H9 (cell line): Measurements from ENCODE around the gene IGF1R. TPM values are rescaled to one million over a fixed set of nuclear protein-coding genes. Genes with fewer than 3 reads are reported as not detected.

ENCODE experiments used
- DNase-seq: peaks from one replicate; pipeline ENCODE4 v3.0.0-alpha.2; 2017
- H2AFZ ChIP-seq: one replicate; pipeline ENCODE4 v1.6.1; 2013; ENCODE audit warnings: mild to moderate bottlenecking, low read length, control low read depth, moderate library complexity
- H2AK5ac ChIP-seq: 2 replicates; pipeline ENCODE4 v1.6.1; 2013; ENCODE audit warnings: low read length, control low read depth, mixed read lengths; ENCODE audit not compliant: insufficient read length
- H2BK120ac ChIP-seq: one replicate; pipeline ENCODE4 v1.6.1; 2013; ENCODE audit warnings: low read depth, mild to moderate bottlenecking, low read length, control low read depth, inconsistent platforms; ENCODE audit not compliant: poor library complexity, severe bottlenecking
- H2BK12ac ChIP-seq: 2 replicates; pipeline ENCODE4 v1.6.1; 2013; ENCODE audit warnings: low read length, control low read depth, mixed read lengths, low read depth; ENCODE audit not compliant: insufficient read length
- H2BK15ac ChIP-seq: 2 replicates; pipeline ENCODE4 v1.6.1; 2013; ENCODE audit warnings: low read depth, low read length, control low read depth
- H2BK20ac ChIP-seq: one replicate; pipeline ENCODE4 v1.6.1; 2013; ENCODE audit warnings: low read depth, mild to moderate bottlenecking, low read length, control low read depth, inconsistent platforms; ENCODE audit not compliant: poor library complexity, severe bottlenecking
- H2BK5ac ChIP-seq: 2 replicates; pipeline ENCODE4 v1.6.1; 2013; ENCODE audit warnings: low read length, control low read depth, mixed read lengths; ENCODE audit not compliant: insufficient read length
- H3K14ac ChIP-seq: 2 replicates; pipeline ENCODE4 v1.6.1; 2013; ENCODE audit warnings: low read length, control low read depth; ENCODE audit not compliant: insufficient read depth
- H3K18ac ChIP-seq: 2 replicates; pipeline ENCODE4 v1.6.1; 2013; ENCODE audit warnings: low read depth, mild to moderate bottlenecking, mixed read lengths, low read length, control low read depth; ENCODE audit not compliant: insufficient read length
- H3K23ac ChIP-seq: 2 replicates; pipeline ENCODE4 v1.6.1; 2013; ENCODE audit warnings: low read length, control low read depth, mixed read lengths, low read depth; ENCODE audit not compliant: insufficient read length
- H3K23me2 ChIP-seq: 2 replicates; pipeline ENCODE4 v1.6.1; 2013; ENCODE audit warnings: low read depth, mild to moderate bottlenecking, mixed read lengths, low read length, control low read depth; ENCODE audit not compliant: insufficient read length, poor library complexity, severe bottlenecking
- H3K27ac ChIP-seq: 2 replicates; pipeline ENCODE4 v1.5.1; 2013; ENCODE audit warnings: low read length, control low read depth, mixed read lengths, low read depth; ENCODE audit not compliant: insufficient read length
- H3K27me3 ChIP-seq: 2 replicates; pipeline ENCODE4 v1.6.1; 2013; ENCODE audit warnings: low read length, control low read depth, inconsistent platforms; ENCODE audit not compliant: insufficient read depth
- H3K4ac ChIP-seq: 2 replicates; pipeline ENCODE4 v1.6.1; 2013; ENCODE audit warnings: low read depth, mild to moderate bottlenecking, control low read depth, inconsistent platforms, low read length, moderate library complexity
- H3K4me1 ChIP-seq: 2 replicates; pipeline ENCODE4 v1.6.1; 2013; ENCODE audit warnings: low read length, control low read depth, inconsistent platforms; ENCODE audit not compliant: insufficient read depth
- H3K4me2 ChIP-seq: 2 replicates; pipeline ENCODE4 v1.6.1; 2013; ENCODE audit warnings: low read length, control low read depth, mixed read lengths; ENCODE audit not compliant: insufficient read length, insufficient read depth
- H3K56ac ChIP-seq: 2 replicates; pipeline ENCODE4 v1.6.1; 2013; ENCODE audit warnings: low read depth, mild to moderate bottlenecking, mixed read lengths, low read length, control low read depth; ENCODE audit not compliant: insufficient read length
- H3K79me1 ChIP-seq: 2 replicates; pipeline ENCODE4 v1.6.1; 2013; ENCODE audit warnings: low read depth, mild to moderate bottlenecking, moderate library complexity, low read length, control low read depth, inconsistent platforms; ENCODE audit not compliant: insufficient read depth, poor library complexity, severe bottlenecking
- H3K79me2 ChIP-seq: 2 replicates; pipeline ENCODE4 v1.6.1; 2013; ENCODE audit warnings: low read length, control low read depth, inconsistent platforms; ENCODE audit not compliant: insufficient read depth
- H3K9ac ChIP-seq: 2 replicates; pipeline ENCODE4 v1.6.1; 2013; ENCODE audit warnings: low read length, control low read depth, mixed read lengths; ENCODE audit not compliant: insufficient read length; ENCODE audit errors: extremely low read depth
- H3K9me3 ChIP-seq: one replicate; pipeline ENCODE4 v1.6.1; 2013; ENCODE audit warnings: low read depth, low read length, inconsistent platforms; ENCODE audit not compliant: control insufficient read depth
- H3T11ph ChIP-seq: one replicate; pipeline ENCODE4 v1.6.1; 2013; ENCODE audit warnings: mild to moderate bottlenecking, low read length, control low read depth, inconsistent platforms
- H4K20me1 ChIP-seq: one replicate; pipeline ENCODE4 v1.6.1; 2013; ENCODE audit not compliant: control insufficient read depth, insufficient read length, insufficient read depth
- H4K5ac ChIP-seq: 2 replicates; pipeline ENCODE4 v1.6.1; 2013; ENCODE audit warnings: low read depth, mild to moderate bottlenecking, mixed read lengths, low read length, control low read depth; ENCODE audit not compliant: insufficient read length
- H4K8ac ChIP-seq: replicated peaks from 2 replicates; pipeline ENCODE4 v1.6.1; 2013; ENCODE audit warnings: low read length, control low read depth, mixed read lengths, low read depth; ENCODE audit not compliant: insufficient read length
- H4K91ac ChIP-seq: 2 replicates; pipeline ENCODE4 v1.6.1; 2013; ENCODE audit warnings: low read depth, mild to moderate bottlenecking, moderate library complexity, mixed read lengths, low read length, control low read depth; ENCODE audit not compliant: insufficient read length
- H3K27ac Mint-ChIP-seq, 3 experiments: 2 replicates in 2 of 3; 3 replicates in 1 of 3; pipeline ENCODE4 v1.8.0; 2020 to 2021; ENCODE audit warnings: mixed read lengths in 3 of 3, mild to moderate bottlenecking in 1 of 3, moderate library complexity in 1 of 3
- H3K27me3 Mint-ChIP-seq: 2 replicates; pipeline ENCODE4 v1.8.0; 2021; ENCODE audit warnings: low read depth, mild to moderate bottlenecking, moderate library complexity, mixed read lengths
- H3K36me3 Mint-ChIP-seq, 3 experiments: 2 replicates in 2 of 3; 3 replicates in 1 of 3; pipeline ENCODE4 v1.8.0; 2020 to 2021; ENCODE audit warnings: low read depth in 3 of 3, mixed read lengths in 3 of 3; ENCODE audit not compliant: insufficient read depth in 1 of 3
- H3K4me1 Mint-ChIP-seq, 2 experiments: 2 replicates each; pipeline ENCODE4 v1.8.0; 2020; ENCODE audit warnings: mixed read lengths in 2 of 2
- H3K4me3 Mint-ChIP-seq, 2 experiments: 2 replicates in 1 of 2; 3 replicates in 1 of 2; pipeline ENCODE4 v1.8.0; 2020 to 2021; ENCODE audit warnings: mild to moderate bottlenecking in 2 of 2, mixed read lengths in 2 of 2, moderate library complexity in 1 of 2
- H3K9me3 Mint-ChIP-seq, 2 experiments: 2 replicates in 1 of 2; 3 replicates in 1 of 2; pipeline ENCODE4 v1.8.0; 2020; ENCODE audit warnings: mild to moderate bottlenecking in 2 of 2, mixed read lengths in 2 of 2, moderate library complexity in 1 of 2
- CTCF ChIP-seq: fragments of 200-600 bp; sonication (generic); conservative IDR thresholded peaks from 3 replicates; pipeline ENCODE4 v1.8.0; 2021; ENCODE audit warnings: antibody characterized with exemption, mild to moderate bottlenecking
- WGBS: extraction: QIAGEN DNeasy Blood & Tissue Kit; methylation state at CpG from one replicate; pipeline ENCODE4 v1.1.7; 2013; ENCODE audit warnings: missing lambda C conversion rate, low lambda C conversion rate, mixed read lengths; ENCODE audit not compliant: insufficient read length; ENCODE audit errors: extremely low coverage; 5-methylcytosine and 5-hydroxymethylcytosine counted together
- total RNA-seq: library from RNA; stranded (reverse); gene quantifications from 2 replicates; pipeline ENCODE4 v1.2.1, GENCODE V29; 2021

Gene IGF1R
- total RNA-seq, 1 experiment from 2014 or later = 70.0 TPM

DNA sequence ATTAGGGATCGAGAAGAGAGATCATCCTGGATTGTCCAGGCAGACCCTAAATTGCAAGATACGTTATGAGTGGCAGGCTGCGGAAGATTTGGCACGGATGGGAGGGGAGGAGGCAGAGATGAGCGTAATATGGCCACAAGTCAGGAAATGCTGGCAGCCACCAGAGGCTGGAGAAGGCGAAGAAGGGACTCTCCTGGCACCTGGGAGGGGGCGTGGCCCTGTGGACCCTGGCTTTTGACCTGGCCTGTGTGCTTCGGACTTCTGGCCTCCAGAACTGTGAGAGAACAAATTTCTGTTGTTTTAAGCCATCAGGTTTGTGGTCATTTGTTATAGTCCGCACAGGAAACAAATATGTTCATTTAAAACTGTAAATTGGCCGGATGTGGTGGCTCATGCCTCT lies 31.9 kb upstream of the IGF1R start:
- Histone ChIP-seq H3K23me2 (no peaks in the 10 kb centered on the region), H4K91ac (no peak overlapping the region), H4K8ac (no peak overlapping the region), H3K14ac (no peak overlapping the region), H3T11ph (no peak overlapping the region), H3K27ac (no peak overlapping the region), H3K4ac (no peak overlapping the region), H3K4me1 (no peaks in the 10 kb centered on the region), H2BK20ac (no peak overlapping the region), H4K20me1 (no peaks in the 10 kb centered on the region), H3K79me1 (no peaks in the 10 kb centered on the region), H3K56ac (no peak overlapping the region), H2BK15ac (no peak overlapping the region), H2BK120ac (no peak overlapping the region), H3K27me3 (no peaks in the 10 kb centered on the region; the same call in 1 of the 2 replicates), H3K23ac (no peak overlapping the region), H3K9me3 (no peaks in the 10 kb centered on the region), H2AK5ac (no peak overlapping the region), H2BK5ac (no peak overlapping the region), H4K5ac (no peak overlapping the region), H3K79me2 (no peaks in the 10 kb centered on the region), H3K4me2 (no peak overlapping the region), H3K18ac (no peak overlapping the region), H2BK12ac (no peak overlapping the region), H3K9ac (no peak overlapping the region), H2AFZ (no peak overlapping the region)
- H3K4me1 Mint-ChIP-seq = peaks cover 0 to 7% of the 10 kb centered on the region in 2 experiments; a peak in 3 of 4 replicates
- no peaks in the 10 kb centered on the region for H3K36me3 Mint-ChIP-seq
- no peak for TF ChIP-seq CTCF
- no peak for DNase-seq
- no peaks in the 10 kb centered on the region for H3K9me3 Mint-ChIP-seq
- H3K27ac Mint-ChIP-seq = peak overlapping the region in 1 of 3 experiments; percentile 16; a peak in 1 of 7 replicates
- WGBS = no CpG with 5 or more reads among the region's 10 CpGs
- no peak overlapping the region for H3K4me3 Mint-ChIP-seq
- H3K27me3 Mint-ChIP-seq = no peaks in the 10 kb centered on the region
